SK-N-SH treated with all-trans-retinoic acid at 6 μM for 48 hours (cell line): ENCODE measurements around the gene SLC25A28.

ENCODE experiments used
- TF ChIP-seq, protein P1 (sequence below): fragments of 250-450 bp; sonication (Bioruptor Pico); IDR thresholded peaks from 2 replicates; pipeline ENCODE4 v1.8.0; 2020; ENCODE audit warnings: mild to moderate bottlenecking, moderate library complexity, borderline replicate concordance

The SLC25A28 gene

DNA sequence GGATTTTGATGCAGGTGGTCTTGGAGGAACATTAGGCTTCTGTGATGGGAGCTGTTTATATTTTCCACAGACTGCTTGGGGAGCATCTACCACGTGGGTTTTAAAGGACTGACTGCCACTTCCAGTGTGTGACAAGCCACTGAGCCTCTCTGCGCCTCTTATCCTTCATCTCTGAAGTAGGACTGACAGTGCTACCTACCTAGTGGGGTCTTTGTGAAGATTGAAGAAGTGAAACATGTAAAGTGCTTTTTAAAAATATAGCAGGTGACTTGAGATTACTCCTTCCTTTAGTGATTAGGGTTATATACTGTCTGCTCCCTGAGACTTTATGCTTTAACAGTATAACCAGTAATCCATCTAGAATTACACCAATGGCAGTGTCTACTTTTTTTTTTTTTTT is 57.6 kb downstream of the SLC25A28 start (continued):
- TF ChIP-seq, protein P1, sequence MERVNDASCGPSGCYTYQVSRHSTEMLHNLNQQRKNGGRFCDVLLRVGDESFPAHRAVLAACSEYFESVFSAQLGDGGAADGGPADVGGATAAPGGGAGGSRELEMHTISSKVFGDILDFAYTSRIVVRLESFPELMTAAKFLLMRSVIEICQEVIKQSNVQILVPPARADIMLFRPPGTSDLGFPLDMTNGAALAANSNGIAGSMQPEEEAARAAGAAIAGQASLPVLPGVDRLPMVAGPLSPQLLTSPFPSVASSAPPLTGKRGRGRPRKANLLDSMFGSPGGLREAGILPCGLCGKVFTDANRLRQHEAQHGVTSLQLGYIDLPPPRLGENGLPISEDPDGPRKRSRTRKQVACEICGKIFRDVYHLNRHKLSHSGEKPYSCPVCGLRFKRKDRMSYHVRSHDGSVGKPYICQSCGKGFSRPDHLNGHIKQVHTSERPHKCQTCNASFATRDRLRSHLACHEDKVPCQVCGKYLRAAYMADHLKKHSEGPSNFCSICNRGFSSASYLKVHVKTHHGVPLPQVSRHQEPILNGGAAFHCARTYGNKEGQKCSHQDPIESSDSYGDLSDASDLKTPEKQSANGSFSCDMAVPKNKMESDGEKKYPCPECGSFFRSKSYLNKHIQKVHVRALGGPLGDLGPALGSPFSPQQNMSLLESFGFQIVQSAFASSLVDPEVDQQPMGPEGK (CRISPR knock-in tag): no peak
